DND-41 (cell line): ENCODE data around the gene PLA2G2D.

Source experiments
- ATAC-seq: fragments of 200-7000 bp; cut with Tn5 transposase; 3 replicates; pipeline ENCODE4 v1.9.1; 2021; ENCODE audit warnings: low read depth; ENCODE audit not compliant: insufficient read depth
- DNase-seq: peaks from one replicate; pipeline ENCODE4 v3.0.0-alpha.2; 2020
- H2AFZ ChIP-seq: 2 replicates; pipeline ENCODE4 v1.6.0; 2012; ENCODE audit warnings: low read depth, low read length
- H3K27ac ChIP-seq: 2 replicates; pipeline ENCODE4 v1.5.1; 2012; ENCODE audit warnings: low read length, inconsistent platforms
- H3K27me3 ChIP-seq: fragments of 200-600 bp; sonication (generic); 2 replicates; pipeline ENCODE4 v1.6.0; 2012; ENCODE audit warnings: low read length, mild to moderate bottlenecking, inconsistent platforms; ENCODE audit not compliant: insufficient read depth, poor library complexity
- H3K36me3 ChIP-seq: 2 replicates; pipeline ENCODE4 v1.5.1; 2012; ENCODE audit warnings: low read length, inconsistent platforms; ENCODE audit not compliant: insufficient read depth
- H3K4me1 ChIP-seq: 2 replicates; pipeline ENCODE4 v1.5.1; 2012; ENCODE audit warnings: mild to moderate bottlenecking, low read length; ENCODE audit not compliant: insufficient read depth
- H3K4me2 ChIP-seq: 2 replicates; pipeline ENCODE4 v1.6.0; 2012; ENCODE audit warnings: mild to moderate bottlenecking, moderate library complexity, low read length, inconsistent platforms; ENCODE audit not compliant: insufficient read depth
- H3K4me3 ChIP-seq, 2 experiments: fragments of 200-600 bp in 1 of 2; shearing (Covaris generic) in 1 of 2; 2 replicates each; pipeline ENCODE4 v1.5.1; 2012 to 2016; ENCODE audit warnings: inconsistent platforms in 2 of 2, low read length in 2 of 2, mild to moderate bottlenecking in 2 of 2, low read depth in 1 of 2, moderate library complexity in 1 of 2
- H3K79me2 ChIP-seq: 2 replicates; pipeline ENCODE4 v1.6.0; 2012; ENCODE audit warnings: low read length, inconsistent platforms; ENCODE audit not compliant: insufficient read depth
- H3K9ac ChIP-seq: 2 replicates; pipeline ENCODE4 v1.6.0; 2012; ENCODE audit warnings: low read depth, mild to moderate bottlenecking, inconsistent platforms, low read length, moderate library complexity
- H3K9me3 ChIP-seq: 2 replicates; pipeline ENCODE4 v1.5.1; 2012; ENCODE audit warnings: low read length, moderate library complexity, mild to moderate bottlenecking, inconsistent platforms; ENCODE audit not compliant: insufficient read depth, severe bottlenecking
- H4K20me1 ChIP-seq: 2 replicates; pipeline ENCODE4 v1.6.0; 2012; ENCODE audit warnings: low read length; ENCODE audit not compliant: insufficient read depth
- CTCF ChIP-seq: IDR thresholded peaks from 2 replicates; pipeline ENCODE4 v1.5.1; 2012; ENCODE audit warnings: borderline replicate concordance, low read length, moderate library complexity, mild to moderate bottlenecking; ENCODE audit not compliant: poor library complexity, severe bottlenecking; ENCODE audit errors: extremely low read depth
- EZH2 ChIP-seq: IDR thresholded peaks from 3 replicates; pipeline ENCODE4 v1.6.1; 2012; ENCODE audit warnings: borderline replicate concordance, low read depth, mild to moderate bottlenecking, moderate library complexity, low read length, inconsistent platforms; ENCODE audit not compliant: severe bottlenecking

PLA2G2D gene

GRCh38 chr1:20095564-20096434 lies 23.5 kb downstream of the PLA2G2D start:
- H3K4me1 ChIP-seq: no peaks in the 10 kb centered on the region
- no peak overlapping the region for H3K9ac ChIP-seq
- H4K20me1 ChIP-seq: 0 out of 2 replicates have a peak, but pooled peaks cover 4% of the 10 kb centered on the region
- H3K4me2 ChIP-seq: no peak overlapping the region
- H3K27me3 ChIP-seq: peaks cover 19% of the 10 kb centered on the region
- H3K4me3 ChIP-seq: no peak overlapping the region
- no peak overlapping the region for H3K27ac ChIP-seq
- H3K79me2 ChIP-seq: no peaks in the 10 kb centered on the region
- no peaks in the 10 kb centered on the region for H3K36me3 ChIP-seq
- no peak for DNase-seq
- no peak for ATAC-seq
- H2AFZ ChIP-seq: no peak overlapping the region
- TF ChIP-seq CTCF (no peak), EZH2 (no peak)
- no peaks in the 10 kb centered on the region for H3K9me3 ChIP-seq

DNA sequence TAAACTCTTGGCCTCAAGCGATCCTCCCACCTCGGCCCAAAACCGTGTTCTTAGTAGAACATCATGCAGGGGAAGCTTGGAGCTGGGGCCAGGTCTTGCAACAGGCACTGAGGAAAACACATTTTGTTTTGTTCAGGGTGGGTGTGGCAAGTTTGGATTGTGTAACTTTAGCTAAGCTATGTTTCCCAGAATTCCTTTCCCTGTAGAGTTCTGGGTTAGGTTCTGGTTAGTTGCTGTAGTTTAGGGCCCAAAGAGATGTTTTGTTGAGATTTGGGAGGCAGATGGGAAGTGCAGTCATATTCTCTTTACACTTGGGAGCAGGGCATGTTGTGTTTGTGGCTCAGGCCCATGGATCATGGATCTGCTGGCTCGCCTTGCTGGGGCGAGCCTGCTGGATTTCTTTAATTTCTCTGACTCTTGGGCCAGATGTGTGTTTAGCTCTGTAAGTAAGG lies 25.4 kb downstream of the PLA2G2D start:
- H3K36me3 ChIP-seq: no peaks in the 10 kb centered on the region
- no peak overlapping the region for H3K4me2 ChIP-seq
- H3K27me3 ChIP-seq: peaks cover 14% of the 10 kb centered on the region
- H3K4me1 ChIP-seq: no peaks in the 10 kb centered on the region
- H3K27ac ChIP-seq: no peak overlapping the region
- no peak overlapping the region for H3K4me3 ChIP-seq
- H3K79me2 ChIP-seq: no peaks in the 10 kb centered on the region
- 0 out of 2 replicates have a peak, but pooled peaks cover 4% of the 10 kb centered on the region for H4K20me1 ChIP-seq
- TF ChIP-seq CTCF: no peak
- TF ChIP-seq EZH2: no peak
- no peaks in the 10 kb centered on the region for H3K9me3 ChIP-seq
- no peak for DNase-seq
- no peak overlapping the region for H3K9ac ChIP-seq
- no peak overlapping the region for H2AFZ ChIP-seq
- ATAC-seq: no peak

DNA sequence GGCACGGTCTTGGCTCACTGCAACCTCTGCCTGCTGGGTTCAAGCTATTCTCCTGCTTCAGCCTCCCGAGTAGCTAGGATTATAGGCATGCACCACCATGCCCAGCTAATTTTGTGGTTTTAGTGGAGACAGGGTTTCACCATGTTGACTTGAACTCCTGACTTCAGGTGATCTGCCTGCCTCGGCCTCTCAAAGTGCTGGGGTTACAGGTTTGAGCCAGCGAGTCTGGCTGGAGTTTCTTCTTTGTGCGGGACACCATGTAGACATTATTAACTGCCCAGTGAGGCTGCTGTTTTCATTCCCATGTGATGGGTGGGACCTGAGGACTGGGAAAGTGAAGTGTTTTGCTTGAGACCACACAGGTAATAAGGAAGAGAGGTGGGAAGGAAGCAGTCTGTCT lies 26.0 kb downstream of the PLA2G2D start:
- DNase-seq: no peak

More for the DNA sequence above, 26.0 kb downstream of the PLA2G2D start:
- Histone ChIP-seq H3K4me3 (no peak overlapping the region), H3K27ac (no peak overlapping the region), H2AFZ (no peak overlapping the region), H3K27me3 (peaks cover 14% of the 10 kb centered on the region), H3K79me2 (no peaks in the 10 kb centered on the region), H3K4me1 (no peaks in the 10 kb centered on the region), H3K4me2 (no peak overlapping the region), H3K9me3 (no peaks in the 10 kb centered on the region), H3K9ac (no peak overlapping the region), H4K20me1 (0 out of 2 replicates have a peak, but pooled peaks cover 4% of the 10 kb centered on the region), H3K36me3 (no peaks in the 10 kb centered on the region)
- no peak for ATAC-seq
- no peak for TF ChIP-seq CTCF
- TF ChIP-seq EZH2: no peak
